SK-N-SH (cell line): ENCODE measurements around the gene PTS. TPM values are rescaled to one million over a fixed set of nuclear protein-coding genes. Genes with fewer than 3 reads are reported as not detected.

Source experiments
- CTCF ChIA-PET: fragments of 300-600, 350-600 bp; formaldehyde crosslinking; extraction: SDS; loops from one replicate; lab custom pipeline; 2021; lab: Yijun Ruan, JAX
- POLR2A ChIA-PET: fragments of 350-600 bp; sonication (Branson Sonifier 250); formaldehyde crosslinking; extraction: SDS; loops from one replicate; lab custom pipeline; 2020; ENCODE audit warnings: antibody characterized with exemption, inconsistent platforms; lab: Yijun Ruan, JAX
- DNase-seq: peaks from one replicate; pipeline ENCODE4 v3.0.0; 2012
- H2AFZ ChIP-seq: fragments of 200-600 bp; sonication (generic); 2 replicates; pipeline ENCODE4 v1.8.1; 2016; ENCODE audit warnings: antibody characterized with exemption, mild to moderate bottlenecking, low read depth
- H3F3A ChIP-seq: fragments of 200-600 bp; sonication (generic); replicated peaks from 2 replicates; pipeline ENCODE3; 2016; ENCODE audit warnings: antibody characterized with exemption, mild to moderate bottlenecking; ENCODE audit not compliant: insufficient read depth
- H3K27ac ChIP-seq, 2 experiments: fragments of 200-500 bp in 1 of 2; fragments of 200-600 bp in 1 of 2; sonication (Bioruptor generic) in 1 of 2; sonication (generic), shearing (Covaris generic) in 1 of 2; 2 replicates each; pipeline versions ENCODE4 v1.5.1 to v1.6.1; 2014 to 2016; ENCODE audit warnings: low read depth in 2 of 2, inconsistent platforms in 1 of 2, low read length in 1 of 2, mild to moderate bottlenecking in 1 of 2, mixed read lengths in 1 of 2
- H3K27me3 ChIP-seq: fragments of 200-600 bp; sonication (generic), shearing (Covaris generic); 2 replicates; pipeline ENCODE4 v1.6.1; 2016; ENCODE audit warnings: mixed run types; ENCODE audit not compliant: insufficient read depth
- H3K36me3 ChIP-seq, 2 experiments: fragments of 200-500 bp in 1 of 2; fragments of 200-600 bp in 1 of 2; sonication (Bioruptor generic) in 1 of 2; sonication (generic) in 1 of 2; replicated peaks in 1 of 2; 2 replicates each; pipeline versions ENCODE3 to v1.5.1; 2014 to 2016; ENCODE audit warnings: low read length in 1 of 2, mild to moderate bottlenecking in 1 of 2; ENCODE audit not compliant: insufficient read depth in 2 of 2, control insufficient read depth in 1 of 2
- H3K4me1 ChIP-seq, 2 experiments: fragments of 200-500 bp in 1 of 2; fragments of 200-600 bp in 1 of 2; sonication (Bioruptor generic) in 1 of 2; sonication (generic), shearing (Covaris generic) in 1 of 2; 2 replicates each; pipeline versions ENCODE4 v1.5.1 to v1.6.1; 2014 to 2016; ENCODE audit warnings: low read depth in 1 of 2, low read length in 1 of 2, mixed run types in 1 of 2; ENCODE audit not compliant: insufficient read depth in 2 of 2, control insufficient read depth in 1 of 2
- H3K4me2 ChIP-seq: fragments of 200-600 bp; sonication (generic), shearing (Covaris generic); 2 replicates; pipeline ENCODE4 v1.6.1; 2017; ENCODE audit warnings: mixed run types
- H3K4me3 ChIP-seq, 2 experiments: fragments of 200-500 bp in 1 of 2; fragments of 200-600 bp in 1 of 2; sonication (Bioruptor generic) in 1 of 2; sonication (generic), shearing (Covaris generic) in 1 of 2; 2 replicates each; pipeline versions ENCODE4 v1.5.1 to v1.8.1; 2014 to 2016; ENCODE audit warnings: low read depth in 2 of 2, inconsistent platforms in 1 of 2, low read length in 1 of 2, mild to moderate bottlenecking in 1 of 2, mixed read lengths in 1 of 2, moderate library complexity in 1 of 2
- H3K79me2 ChIP-seq: fragments of 200-600 bp; sonication (generic); 2 replicates; pipeline ENCODE4 v1.8.1; 2017; ENCODE audit warnings: mild to moderate bottlenecking; ENCODE audit not compliant: insufficient read depth
- H3K9ac ChIP-seq: fragments of 200-600 bp; sonication (generic); 2 replicates; pipeline ENCODE4 v1.6.1; 2017; ENCODE audit warnings: mixed run types
- H3K9me2 ChIP-seq: fragments of 200-600 bp; sonication (generic); 2 replicates; pipeline ENCODE4 v1.6.1; 2017; ENCODE audit warnings: mixed run types
- H3K9me3 ChIP-seq: fragments of 200-600 bp; sonication (generic); 2 replicates; pipeline ENCODE4 v1.6.1; 2017; ENCODE audit warnings: mixed run types, mild to moderate bottlenecking, moderate library complexity
- H4K20me1 ChIP-seq: fragments of 200-600 bp; sonication (generic); 2 replicates; pipeline ENCODE4 v1.6.1; 2017; ENCODE audit warnings: mild to moderate bottlenecking, mixed run types; ENCODE audit not compliant: insufficient read depth
- CTCF ChIP-seq: fragments of 200-600 bp; sonication (generic); IDR thresholded peaks from 2 replicates; pipeline ENCODE4 v1.6.1; 2017; ENCODE audit warnings: antibody characterized with exemption, mild to moderate bottlenecking, moderate library complexity
- ELF1 ChIP-seq: IDR thresholded peaks from 2 replicates; pipeline ENCODE4 v1.4.0; 2012
- IRF3 ChIP-seq: fragments of 150-350 bp; IDR thresholded peaks from 2 replicates; pipeline ENCODE4 v1.6.1; 2016; ENCODE audit warnings: mild to moderate bottlenecking, low read depth, low read length
- MXI1 ChIP-seq: IDR thresholded peaks from 2 replicates; pipeline ENCODE4 v1.6.1; 2012; ENCODE audit warnings: mild to moderate bottlenecking, low read depth, low read length, improper control_type of control experiment
- NFIC ChIP-seq: IDR thresholded peaks from 2 replicates; pipeline ENCODE4 v1.4.0; 2012; ENCODE audit warnings: borderline replicate concordance
- PBX3 ChIP-seq: IDR thresholded peaks from 2 replicates; pipeline ENCODE4; 2012
- REST ChIP-seq: IDR thresholded peaks from 2 replicates; pipeline ENCODE4 v1.6.1; 2012; ENCODE audit warnings: mild to moderate bottlenecking, low read depth, low read length, moderate library complexity
- RXRA ChIP-seq: IDR thresholded peaks from 2 replicates; pipeline ENCODE4 v1.4.0; 2012; ENCODE audit warnings: low read depth, mild to moderate bottlenecking, borderline replicate concordance
- SMC3 ChIP-seq: IDR thresholded peaks from 2 replicates; pipeline ENCODE4 v1.6.1; 2012; ENCODE audit warnings: low read depth, low read length, improper control_type of control experiment
- TAF1 ChIP-seq: IDR thresholded peaks from 2 replicates; pipeline ENCODE4 v1.6.1; 2012; ENCODE audit warnings: low read depth, mild to moderate bottlenecking, low read length, moderate library complexity, borderline replicate concordance
- TEAD4 ChIP-seq: IDR thresholded peaks from 2 replicates; pipeline ENCODE4 v1.4.0; 2012; ENCODE audit warnings: mild to moderate bottlenecking, borderline replicate concordance; ENCODE audit not compliant: insufficient read depth
- USF1 ChIP-seq: IDR thresholded peaks from 2 replicates; pipeline ENCODE4 v1.4.0; 2012; ENCODE audit warnings: low read depth, borderline replicate concordance
- WGBS: methylation state at CpG from one replicate; pipeline ENCODE4 v1.1.6; 2017; ENCODE audit warnings: low lambda C conversion rate; 5-methylcytosine and 5-hydroxymethylcytosine counted together
- polyA plus RNA-seq, 3 experiments: library from polyadenylated mRNA; depleted of rRNA; stranded (reverse); fragments of >200 nt; gene quantifications; 2 replicates each; pipeline ENCODE4 v1.2.3, GENCODE V29; 2012

PTS gene
- polyA plus RNA-seq, 1 of the 3 experiments (the other 2 are of a cell fraction) = 54.0 TPM

GRCh38 chr11:112213753-112214152 is 12.5 kb upstream of the PTS start:
- ChIA-PET CTCF (interaction anchor here (0.6 to 17.1 kb wide), 2 partner anchors 61 to 236 kb away, joined by 3 to 620 read pairs; partner anchors contain the start of gene PLET1), POLR2A (no interaction called here)
- H3K9me3 ChIP-seq = no peaks in the 10 kb centered on the region
- H3K4me1 ChIP-seq = no peaks in the 10 kb centered on the region; a peak in 1 of 4 replicates
- no peaks in the 10 kb centered on the region for H3K9me2 ChIP-seq
- H3K9ac ChIP-seq = no peak overlapping the region
- DNase-seq = no peak
- no peaks in the 10 kb centered on the region for H3K27me3 ChIP-seq
- H4K20me1 ChIP-seq = no peaks in the 10 kb centered on the region
- H3K79me2 ChIP-seq = no peaks in the 10 kb centered on the region
- H3K27ac ChIP-seq = no peak overlapping the region
- no peak overlapping the region for H3K4me2 ChIP-seq
- 79% methylated on average over 4 of the region's 4 CpGs for WGBS
- no peak overlapping the region for H2AFZ ChIP-seq
- TF ChIP-seq PBX3 = no peak
- no peak for TF ChIP-seq CTCF
- no peak for TF ChIP-seq USF1
- TF ChIP-seq SMC3 = no peak
- no peak for TF ChIP-seq MXI1
- no peak for TF ChIP-seq IRF3
- TF ChIP-seq RXRA = no peak
- TF ChIP-seq NFIC = no peak
- no peak for TF ChIP-seq TAF1
- TF ChIP-seq TEAD4 = no peak
- no peak for TF ChIP-seq ELF1
- no peak for TF ChIP-seq REST
- no peak overlapping the region for H3K4me3 ChIP-seq
- H3F3A ChIP-seq = no peaks in the 10 kb centered on the region
- no peaks in the 10 kb centered on the region for H3K36me3 ChIP-seq
